ENCODE results near the gene CACNA1F.

The CACNA1F gene

DNA sequence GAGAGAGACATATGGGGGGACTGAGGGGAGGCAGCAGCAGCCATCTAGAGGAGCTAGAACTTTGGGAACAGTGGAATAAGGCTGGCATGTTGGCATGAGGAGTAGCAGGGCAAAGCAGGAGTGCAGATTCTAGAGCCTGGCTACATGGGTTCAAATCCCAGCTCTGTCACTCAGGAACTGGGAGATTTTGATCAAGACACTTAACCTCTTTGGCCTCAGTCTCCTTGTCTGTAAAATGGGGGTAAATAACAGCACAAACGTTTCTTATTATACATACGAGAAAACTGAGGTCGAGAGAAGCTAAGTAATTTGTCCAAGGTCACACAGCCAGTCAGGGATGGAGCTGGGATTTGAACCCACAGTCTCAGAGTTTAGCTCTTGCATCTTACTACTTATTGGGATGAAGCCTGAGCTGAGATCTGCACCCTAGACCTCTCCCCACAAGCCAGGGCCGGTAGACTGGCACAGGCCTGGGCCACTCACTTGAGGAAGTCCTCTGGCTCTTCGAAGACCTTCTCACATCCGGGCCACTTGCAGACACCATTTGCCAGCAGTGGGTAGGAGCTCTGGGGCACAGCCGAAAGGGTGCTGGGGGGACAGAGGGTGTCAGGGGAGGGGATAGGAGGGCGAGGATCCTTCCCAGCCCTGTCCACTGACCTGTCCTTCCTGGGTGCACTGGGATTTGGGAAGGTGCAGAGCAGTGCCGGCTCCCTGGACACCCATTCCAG lies 23.3 kb upstream of the CACNA1F start:
- TF ChIP-seq, protein P1, sequence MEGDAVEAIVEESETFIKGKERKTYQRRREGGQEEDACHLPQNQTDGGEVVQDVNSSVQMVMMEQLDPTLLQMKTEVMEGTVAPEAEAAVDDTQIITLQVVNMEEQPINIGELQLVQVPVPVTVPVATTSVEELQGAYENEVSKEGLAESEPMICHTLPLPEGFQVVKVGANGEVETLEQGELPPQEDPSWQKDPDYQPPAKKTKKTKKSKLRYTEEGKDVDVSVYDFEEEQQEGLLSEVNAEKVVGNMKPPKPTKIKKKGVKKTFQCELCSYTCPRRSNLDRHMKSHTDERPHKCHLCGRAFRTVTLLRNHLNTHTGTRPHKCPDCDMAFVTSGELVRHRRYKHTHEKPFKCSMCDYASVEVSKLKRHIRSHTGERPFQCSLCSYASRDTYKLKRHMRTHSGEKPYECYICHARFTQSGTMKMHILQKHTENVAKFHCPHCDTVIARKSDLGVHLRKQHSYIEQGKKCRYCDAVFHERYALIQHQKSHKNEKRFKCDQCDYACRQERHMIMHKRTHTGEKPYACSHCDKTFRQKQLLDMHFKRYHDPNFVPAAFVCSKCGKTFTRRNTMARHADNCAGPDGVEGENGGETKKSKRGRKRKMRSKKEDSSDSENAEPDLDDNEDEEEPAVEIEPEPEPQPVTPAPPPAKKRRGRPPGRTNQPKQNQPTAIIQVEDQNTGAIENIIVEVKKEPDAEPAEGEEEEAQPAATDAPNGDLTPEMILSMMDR (IDR thresholded peaks at IDR 0.05), result no peak

- TF ChIP-seq, protein P1 (IDR thresholded peaks at IDR 0.05), result no peak
Observed at GRCh38 chrX:49254639-49255038, 21.5 kb upstream of the CACNA1F start.

GRCh38 chrX:49251325-49251724 lies 18.2 kb upstream of the CACNA1F start:
- TF ChIP-seq, protein P1 (IDR thresholded peaks at IDR 0.05), result no peak

GRCh38 chrX:49250578-49250977 lies 17.4 kb upstream of the CACNA1F start:
- TF ChIP-seq, protein P1 (IDR thresholded peaks at IDR 0.05), result no peak

GRCh38 chrX:49250066-49250465 lies 16.9 kb upstream of the CACNA1F start:
- TF ChIP-seq, protein P1 (IDR thresholded peaks at IDR 0.05), result no peak

GRCh38 chrX:49249616-49250015 lies 16.5 kb upstream of the CACNA1F start:
- TF ChIP-seq, protein P1 (IDR thresholded peaks at IDR 0.05), result no peak

- TF ChIP-seq, protein P1 (IDR thresholded peaks at IDR 0.05), result no peak
Observed at GRCh38 chrX:49249071-49249470, 15.9 kb upstream of the CACNA1F start.

All from LNCAP (cell line).